GM18520 (cell line): ENCODE data around the gene NLGN2.

Experiments
- ATAC-seq: cut with Tn5 transposase; IDR thresholded peaks from one replicate; pipeline ENCODE4 v1.9.1; 2021; ENCODE audit not compliant: unreplicated experiment

NLGN2 gene

DNA sequence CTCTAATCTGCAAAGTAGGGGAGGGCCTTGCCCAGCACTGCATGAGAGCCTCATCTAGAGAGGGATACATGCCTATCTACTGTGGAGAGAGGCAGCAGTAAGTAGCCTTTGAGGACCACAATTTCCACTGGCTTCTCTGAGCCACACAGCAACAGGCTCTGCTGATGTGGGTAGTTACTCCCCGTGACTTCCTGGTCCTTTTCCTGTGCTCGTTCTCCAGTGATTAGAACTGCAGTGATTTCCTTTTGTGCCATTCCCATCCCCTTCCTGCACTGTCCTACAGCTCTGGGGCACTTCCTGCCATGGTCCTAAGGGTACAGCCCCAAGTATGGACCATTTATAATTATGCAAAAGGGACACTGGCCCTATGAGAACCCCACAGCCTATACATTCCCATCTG is 16.3 kb upstream of the NLGN2 start:
- no peak for ATAC-seq

DNA sequence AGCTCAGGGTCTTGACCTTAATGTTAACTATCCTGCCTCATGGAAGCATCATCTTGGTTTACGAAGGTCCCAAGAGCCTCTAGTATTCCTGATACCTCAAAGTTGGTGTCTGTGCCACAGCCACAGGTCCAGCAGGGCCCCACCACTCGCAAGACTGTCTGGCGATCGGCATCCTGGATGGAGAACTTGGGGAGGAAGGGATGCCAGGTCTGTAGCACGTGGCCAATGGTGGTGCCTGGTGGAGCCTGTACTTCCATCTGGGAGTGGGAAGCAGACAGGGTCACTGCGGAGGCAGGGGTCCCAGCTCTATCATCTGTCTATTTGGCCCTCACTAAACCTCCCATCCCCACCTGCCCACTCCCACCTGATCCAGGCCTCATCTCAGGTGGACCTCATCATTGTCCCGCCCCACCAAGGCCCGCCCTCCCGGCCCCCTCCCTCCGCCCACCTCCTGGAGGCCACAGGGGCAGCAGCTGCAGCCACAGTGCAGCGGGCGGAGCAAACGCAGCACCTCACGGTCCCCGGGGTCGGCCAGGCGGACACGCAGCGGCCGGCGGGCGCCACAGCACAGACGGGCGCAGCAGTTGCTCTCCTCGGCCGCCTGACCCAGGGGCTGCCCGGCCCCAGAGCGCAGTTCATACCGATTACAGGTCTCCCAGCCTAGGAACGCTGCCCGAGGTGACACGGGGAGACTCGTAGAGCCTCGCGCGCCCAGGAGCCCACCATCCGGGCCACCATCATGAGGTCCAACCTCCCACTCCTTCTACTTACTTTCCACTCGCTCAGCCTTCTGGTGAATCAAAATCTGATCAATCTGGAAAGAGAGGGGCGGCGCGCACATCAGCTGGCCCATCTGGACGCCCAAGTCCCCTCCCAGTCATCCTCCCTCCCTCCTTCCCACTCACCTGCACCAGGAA is 14.7 kb upstream of the NLGN2 start:
- ATAC-seq: no peak

DNA sequence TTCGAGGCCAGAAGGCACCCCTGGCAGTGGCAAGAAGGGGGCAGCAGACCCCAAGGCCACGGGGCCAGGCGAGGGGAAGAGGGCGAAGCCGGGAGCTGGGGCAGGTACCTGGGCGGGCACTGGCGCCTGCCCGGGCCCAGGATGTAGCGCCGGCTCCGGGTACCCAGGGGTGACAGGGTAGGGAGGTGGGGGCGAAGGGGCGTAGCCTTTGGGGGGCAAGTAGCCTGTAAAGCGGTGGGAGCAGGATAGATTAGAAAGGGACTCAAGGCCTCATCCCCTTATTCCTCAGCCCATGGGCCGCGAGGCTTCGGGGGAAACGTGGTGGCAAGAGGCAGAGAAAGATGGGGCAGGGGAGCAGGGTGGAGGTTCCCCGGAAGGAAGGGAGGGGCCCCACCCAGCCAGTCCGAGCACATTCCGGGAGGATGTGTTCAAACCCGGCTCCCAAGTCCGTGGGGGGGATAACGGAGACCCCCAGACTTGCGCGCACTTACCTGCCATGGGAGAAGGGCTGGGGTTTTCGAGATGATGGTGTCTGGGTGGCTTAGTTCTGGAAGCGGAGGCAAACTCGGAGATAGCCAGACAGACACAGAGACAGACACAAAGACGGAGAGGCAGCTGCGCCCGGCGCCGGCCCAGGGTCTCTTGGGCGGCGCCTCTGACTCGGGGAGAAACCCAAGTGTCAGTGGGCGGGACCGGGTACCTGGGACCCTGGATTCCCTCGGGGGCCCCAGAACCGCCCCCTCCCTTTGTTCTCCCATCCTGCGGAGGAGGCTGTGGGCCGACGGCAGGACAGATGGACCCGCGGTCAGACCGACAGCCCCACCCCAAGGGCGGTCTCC is 13.8 kb upstream of the NLGN2 start:
- peak; percentile 13 for ATAC-seq

DNA sequence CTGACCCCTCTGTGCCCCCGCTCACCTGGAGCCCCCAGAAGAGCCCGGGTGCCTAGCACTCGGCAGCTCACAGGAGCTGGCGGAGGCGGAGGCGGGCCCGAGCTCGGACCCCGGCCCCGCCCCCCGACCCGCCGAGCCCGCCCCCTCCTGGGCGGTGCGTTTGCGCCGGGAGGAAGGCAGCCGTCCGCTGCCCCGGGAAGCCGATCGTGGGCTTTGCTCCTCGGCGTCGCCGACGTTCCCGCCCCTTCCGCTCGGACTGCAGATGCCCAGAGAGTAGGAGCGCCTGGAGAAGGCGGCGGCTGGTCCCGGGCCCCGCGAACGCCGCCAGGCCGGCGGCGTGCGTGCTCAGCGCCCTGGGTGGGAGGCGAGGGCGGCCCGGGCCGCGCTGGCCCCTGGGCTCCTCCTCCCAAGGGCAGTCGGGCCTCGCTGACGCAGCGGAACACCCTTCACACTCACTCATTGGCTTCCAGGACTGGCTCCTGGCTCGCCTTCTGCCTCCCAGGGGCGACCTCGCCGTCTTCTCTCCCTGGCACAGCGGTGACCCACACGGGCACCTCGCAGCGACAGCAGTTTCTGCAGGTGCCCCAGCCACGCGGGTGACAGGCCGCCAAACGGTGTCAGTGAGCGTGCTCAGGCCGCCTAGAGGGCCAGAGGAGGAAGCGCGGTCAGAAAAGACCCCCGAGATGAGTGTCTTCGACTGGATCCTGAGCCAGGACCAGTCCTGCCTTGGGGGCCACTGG is 13.0 kb upstream of the NLGN2 start, which contains the start of gene PLSCR3:
TSS of gene PLSCR3 (minus strand) at position 74 of the 740 bp plus-strand sequence. CDS start 415 bp downstream, outside the sequence.
- ATAC-seq: peak; percentile 79

DNA sequence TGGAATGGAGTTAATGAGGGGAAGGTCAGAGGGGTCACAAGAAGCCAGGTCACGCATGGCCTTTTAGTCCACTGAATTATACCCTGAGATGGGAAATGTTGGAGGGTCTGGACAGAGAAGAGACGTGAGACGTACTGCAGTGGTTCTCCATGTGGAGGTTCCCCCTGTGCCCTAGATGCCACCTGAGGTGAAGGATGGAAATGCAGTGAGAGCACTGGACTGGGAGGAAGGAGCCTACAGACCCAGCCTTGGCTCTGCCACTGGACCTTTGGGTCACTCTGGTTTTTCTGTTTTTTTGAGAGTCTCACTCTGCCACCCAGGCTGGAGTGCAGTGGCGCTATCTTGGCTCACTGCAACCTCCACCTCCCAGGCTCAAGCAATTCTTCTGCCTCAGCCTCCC is 11.5 kb upstream of the NLGN2 start:
- no peak for ATAC-seq

DNA sequence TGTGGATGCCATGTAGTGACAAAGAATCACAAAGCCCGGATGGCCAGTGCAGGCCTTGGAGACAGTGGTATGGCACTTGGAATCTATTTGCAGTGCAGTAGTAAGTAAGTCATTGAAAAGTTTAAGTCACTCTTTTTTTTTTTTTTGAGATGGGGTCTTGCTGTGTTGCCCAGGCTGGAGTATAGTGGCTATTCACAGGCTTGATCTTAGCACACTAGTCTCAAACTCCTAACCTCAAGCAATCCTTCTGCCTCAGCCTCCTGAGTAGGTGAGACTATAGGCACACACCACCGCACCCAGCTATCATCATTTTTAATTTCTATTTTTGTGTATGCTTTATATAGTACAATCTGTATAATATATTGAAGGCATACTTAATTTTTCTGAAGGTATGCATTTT is 9.0 kb upstream of the NLGN2 start:
- no peak for ATAC-seq

DNA sequence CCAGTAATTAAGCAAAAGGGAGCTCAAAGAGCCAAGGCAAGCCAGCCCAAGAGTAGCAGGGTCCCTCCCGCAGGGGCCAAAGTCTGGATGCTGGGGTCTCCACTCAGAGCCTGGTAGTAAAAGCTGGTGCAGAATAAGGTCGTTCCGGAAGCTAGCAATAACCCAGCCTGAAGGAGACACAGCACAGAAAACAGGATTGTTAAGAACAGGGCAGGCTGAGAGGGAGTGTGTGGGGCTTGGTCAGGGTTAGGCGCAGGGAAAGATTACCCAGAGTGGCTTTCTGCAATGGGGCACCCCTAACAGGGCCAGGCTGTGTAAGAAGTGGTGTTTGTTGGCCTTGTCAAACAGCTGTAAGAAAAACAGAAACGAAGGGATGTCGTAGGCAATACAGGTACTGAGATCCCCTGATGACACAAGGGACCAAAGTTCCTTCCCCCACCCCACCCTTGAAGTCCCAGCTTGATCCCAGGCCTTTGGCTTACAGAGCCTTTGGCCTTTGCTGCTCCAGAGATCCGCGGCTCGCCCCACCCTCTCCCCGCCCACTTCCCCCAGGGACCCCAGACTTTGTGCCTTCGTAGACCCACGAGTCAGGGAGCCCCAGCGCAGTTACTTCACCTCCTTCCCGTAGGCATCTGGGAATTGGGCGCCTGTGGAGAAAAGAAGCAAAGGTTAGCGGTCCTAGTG is 4.5 kb upstream of the NLGN2 start:
- ATAC-seq: no peak

DNA sequence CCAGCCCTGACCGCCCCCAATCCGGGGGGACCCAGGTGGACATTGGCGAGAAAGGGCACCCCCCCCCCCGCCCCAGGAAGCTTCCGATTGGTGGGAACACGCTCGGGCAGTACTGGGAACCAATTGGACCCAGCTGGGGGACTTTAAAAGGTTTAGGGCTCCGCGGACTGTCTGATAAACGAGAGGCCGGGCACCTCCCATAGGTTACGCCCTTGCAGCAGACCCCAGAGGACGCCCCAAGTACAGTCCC is 4.0 kb upstream of the NLGN2 start:
- no peak for ATAC-seq

DNA sequence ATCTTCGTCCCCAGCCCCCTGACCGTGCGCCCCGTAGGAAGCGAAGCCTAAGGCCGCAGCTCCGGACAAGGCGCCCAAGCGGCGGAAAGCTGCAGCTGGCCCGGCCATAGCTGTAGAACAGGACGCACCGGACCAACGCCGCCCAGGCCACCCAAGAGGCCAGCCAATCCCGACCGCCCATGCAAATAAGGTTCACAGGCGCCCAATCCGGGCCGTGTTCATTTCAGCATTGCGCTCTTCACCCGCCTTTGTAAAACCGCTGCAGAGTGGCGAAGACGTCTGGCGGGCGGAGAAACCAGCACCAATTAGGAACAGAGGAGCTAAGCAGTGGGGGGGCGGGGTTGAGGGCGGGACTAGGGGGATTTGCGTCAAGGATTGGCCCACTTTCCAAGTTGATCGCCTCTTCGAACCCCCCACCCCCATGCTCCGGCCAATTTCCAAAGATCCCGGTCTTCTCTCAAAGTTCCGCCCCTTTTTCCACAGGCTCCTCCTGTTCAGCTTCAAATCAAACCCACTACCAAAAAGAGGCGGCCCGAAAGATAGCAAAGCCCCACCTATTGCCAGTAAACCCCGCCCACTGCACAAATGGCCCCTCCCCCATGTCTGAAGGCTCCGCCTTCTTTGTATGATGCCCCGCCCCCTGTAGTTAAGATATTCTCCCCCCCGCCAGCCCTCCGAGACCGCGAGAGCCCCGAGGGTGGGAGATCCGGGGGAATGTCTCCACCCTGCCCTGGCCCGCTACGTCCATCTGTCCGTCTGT is 3.5 kb upstream of the NLGN2 start, which contains the start of gene TMEM256:
TSS of gene TMEM256 (minus strand) at position 121 of the 760 bp plus-strand sequence. CDS start at position 108, 13 bp downstream.
- ATAC-seq: peak; percentile 92

DNA sequence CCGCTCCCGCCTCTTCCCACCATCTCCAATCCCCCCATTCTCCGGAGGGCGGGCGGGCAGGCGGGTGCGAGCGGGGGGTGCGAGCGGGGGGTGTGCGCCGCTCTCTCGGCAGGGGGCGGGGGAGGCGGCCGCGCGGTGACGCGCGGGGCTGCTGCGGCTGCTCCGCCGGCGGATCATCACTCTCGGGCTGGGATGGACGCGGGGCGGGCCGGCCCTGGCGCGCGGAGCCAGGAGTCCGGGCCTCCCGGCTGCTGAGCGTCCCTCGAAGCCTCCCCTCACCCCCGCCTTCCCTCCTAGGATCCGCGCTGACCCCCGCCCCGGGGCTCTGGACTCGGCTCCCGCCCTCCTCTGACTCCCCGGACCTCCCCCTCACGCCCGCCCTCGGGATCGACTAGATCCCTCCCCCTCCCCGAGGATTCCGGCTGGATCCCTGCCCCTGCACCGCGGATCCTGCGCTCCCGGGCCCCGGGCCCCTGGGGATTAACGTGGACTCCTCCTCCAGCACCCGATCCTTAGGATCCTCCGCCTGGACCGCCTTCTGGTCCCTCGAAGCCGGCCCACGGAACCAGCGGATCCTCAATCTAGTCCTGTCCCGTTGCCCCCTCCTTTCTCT is 2.8 kb upstream of the NLGN2 start:
- no peak for ATAC-seq

DNA sequence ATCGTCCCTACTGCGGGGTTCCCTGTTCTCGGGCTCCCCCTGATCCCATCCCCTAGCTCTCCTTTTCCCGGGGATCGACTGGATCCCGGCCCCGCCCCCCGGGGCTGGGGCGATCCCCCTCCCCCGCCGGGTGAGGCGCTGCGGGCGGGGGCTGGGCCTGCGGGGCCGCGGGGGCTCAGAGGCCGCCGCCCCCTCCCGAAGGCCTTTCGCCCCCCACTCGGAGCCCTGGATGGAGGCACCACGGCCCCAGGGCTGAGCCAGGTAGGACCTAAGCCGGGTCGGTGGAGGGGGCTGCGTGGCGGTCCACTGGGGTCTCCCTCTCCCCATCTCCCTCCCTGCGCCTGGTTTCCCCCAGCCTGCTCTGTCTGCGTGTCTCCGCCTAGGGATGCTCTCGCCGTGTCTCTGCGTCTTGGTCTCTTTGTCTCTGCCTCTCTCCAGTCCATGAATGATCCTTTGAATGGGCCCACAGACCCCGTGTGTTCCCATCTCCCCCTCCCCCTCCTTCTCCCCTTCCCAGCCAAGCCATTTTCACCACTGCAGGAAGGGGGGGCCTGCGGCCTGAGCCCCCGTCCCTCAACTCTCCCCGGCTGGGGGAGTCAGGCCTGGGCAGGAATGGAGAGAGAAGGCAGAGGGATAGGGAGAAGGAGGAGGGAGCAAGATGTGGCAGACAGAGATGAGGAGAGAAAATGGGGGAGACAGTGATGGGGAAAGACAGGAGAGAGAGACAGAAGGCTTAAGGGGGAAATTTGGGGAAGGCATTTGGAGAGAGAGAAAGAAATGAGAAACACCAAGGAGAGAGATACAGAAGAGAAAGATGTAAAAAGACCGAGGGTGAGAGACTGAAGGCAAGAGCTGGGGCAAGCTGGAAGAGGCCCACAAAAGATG is 2.1 kb upstream of the NLGN2 start:
- ATAC-seq: no peak

DNA sequence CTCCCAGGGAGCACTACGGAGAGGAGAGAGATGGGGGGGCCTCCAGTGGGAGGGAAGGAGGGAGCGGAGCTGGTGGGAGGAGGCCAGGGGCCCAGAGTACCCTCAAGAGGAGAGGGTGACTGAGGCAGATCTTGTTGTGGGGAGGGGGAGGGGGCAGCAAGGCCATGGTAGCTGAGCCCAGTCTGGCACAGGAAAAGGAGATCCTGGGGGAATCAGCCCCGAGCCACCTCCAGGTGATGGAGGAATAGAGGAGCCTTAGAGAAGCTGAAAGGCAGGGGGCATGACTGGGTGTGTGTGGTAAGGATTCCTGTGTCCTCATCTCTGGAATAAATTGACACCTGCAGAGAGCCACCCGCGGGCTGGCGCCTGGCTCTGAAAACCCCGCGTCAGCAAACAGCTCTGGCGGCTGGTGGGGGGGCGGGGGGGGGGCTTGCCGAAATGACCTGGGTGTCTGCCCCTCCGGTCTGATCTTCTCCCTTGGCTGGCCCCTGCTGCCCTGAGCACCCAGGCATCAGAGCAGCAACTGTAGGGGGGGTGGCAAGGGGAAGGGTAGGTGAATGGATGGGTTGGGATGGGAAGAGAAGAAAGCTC is 1.3 kb upstream of the NLGN2 start:
- ATAC-seq: no peak

DNA sequence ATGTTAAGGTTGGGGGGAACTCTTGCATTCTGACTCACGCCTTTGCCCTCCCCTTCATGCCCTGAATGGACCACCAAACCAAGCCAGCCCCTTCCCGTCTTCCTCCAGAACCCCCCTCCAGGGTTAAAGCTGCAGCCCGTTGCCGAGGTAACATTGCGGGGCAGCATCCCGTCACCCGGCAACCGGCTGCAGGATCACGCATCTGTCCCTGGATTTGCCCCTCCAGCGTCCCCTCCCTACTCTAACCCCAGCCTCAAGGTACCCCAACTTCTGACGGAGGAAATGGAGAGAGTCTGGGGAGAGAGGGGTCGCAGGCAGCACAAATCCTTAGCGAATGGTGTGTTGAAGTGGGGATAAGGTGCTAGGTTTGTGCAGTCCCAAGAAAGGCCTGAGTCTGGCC is 563 bp upstream of the NLGN2 start:
- no peak for ATAC-seq

DNA sequence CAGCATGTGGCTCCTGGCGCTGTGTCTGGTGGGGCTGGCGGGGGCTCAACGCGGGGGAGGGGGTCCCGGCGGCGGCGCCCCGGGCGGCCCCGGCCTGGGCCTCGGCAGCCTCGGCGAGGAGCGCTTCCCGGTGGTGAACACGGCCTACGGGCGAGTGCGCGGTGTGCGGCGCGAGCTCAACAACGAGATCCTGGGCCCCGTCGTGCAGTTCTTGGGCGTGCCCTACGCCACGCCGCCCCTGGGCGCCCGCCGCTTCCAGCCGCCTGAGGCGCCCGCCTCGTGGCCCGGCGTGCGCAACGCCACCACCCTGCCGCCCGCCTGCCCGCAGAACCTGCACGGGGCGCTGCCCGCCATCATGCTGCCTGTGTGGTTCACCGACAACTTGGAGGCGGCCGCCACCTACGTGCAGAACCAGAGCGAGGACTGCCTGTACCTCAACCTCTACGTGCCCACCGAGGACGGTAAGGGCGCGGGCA is 645 bp downstream of the NLGN2 start:
- no peak for ATAC-seq

DNA sequence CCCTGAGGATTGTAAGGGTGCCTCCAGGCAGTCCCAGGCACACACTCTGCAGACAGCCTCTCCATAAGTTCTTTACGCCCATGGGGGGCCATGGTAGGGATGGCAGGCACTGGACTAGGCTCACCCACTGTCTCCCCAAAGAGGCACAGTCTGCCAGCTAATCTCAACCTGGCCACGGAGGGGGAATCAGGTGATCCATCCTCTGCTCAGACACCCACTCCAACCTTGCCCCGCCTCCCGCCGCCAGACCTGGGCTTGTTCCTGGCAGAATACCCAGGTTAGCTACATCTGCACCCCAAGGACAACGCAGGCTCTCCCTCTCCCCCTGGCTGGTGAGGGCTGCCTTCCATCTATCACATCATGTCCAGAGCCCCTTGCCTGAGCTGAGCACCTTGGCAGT is 1.2 kb downstream of the NLGN2 start:
- ATAC-seq: no peak

DNA sequence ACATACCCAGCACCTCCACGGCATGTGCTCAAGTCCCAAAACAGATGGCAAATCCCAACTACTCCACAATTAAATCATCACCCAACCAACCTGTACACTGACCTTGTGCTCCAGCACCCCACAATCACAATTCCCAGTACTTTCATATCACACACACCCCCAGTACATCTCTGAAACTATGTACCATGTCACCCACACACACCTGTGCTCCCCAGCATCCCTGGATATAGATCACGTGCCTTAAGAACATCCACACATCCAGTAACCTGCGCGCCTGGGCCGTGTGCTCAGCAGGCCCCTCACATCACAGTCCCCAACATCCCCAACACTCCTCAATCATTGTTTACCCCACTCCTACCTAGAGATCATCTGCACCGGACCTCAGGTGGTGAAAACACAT is 2.1 kb downstream of the NLGN2 start:
- ATAC-seq: no peak

DNA sequence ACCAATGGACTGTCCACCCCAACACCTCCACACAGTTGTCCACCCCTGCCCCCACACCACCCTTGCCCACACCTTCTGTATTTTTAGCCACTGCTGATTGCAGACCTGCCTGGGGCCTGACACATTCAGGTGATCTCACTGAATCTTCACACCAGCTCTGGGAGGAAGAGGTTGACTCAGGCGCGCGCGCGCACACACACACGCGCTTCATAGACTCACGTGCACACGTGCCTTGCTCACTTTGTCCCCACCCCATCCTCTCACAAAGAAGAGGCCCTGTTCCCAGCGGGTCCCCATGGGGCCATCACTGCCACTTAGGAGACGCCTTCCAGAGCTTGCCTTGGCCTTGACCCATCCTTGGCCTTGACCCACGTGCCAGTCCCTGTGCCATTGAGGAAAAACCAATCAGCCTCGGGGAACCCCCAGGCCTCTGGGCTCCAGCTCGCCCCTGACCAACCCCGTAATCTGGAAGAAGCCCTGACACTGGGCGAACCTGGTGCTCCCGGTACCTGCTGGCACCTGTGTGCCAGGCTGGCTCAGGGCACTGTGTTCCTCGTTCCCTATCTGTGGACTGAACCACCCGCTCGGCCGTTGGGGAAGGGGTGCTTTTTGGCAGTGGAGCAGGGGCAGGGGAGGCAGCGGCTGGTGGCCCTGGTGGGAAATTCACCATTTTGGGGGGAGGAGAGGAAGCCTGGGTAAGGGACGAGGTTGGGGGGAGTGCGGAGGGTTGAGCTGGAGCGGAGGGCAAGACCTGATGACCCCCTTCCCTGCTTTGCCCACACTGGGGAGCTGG is 3.2 kb downstream of the NLGN2 start:
- no peak for ATAC-seq

DNA sequence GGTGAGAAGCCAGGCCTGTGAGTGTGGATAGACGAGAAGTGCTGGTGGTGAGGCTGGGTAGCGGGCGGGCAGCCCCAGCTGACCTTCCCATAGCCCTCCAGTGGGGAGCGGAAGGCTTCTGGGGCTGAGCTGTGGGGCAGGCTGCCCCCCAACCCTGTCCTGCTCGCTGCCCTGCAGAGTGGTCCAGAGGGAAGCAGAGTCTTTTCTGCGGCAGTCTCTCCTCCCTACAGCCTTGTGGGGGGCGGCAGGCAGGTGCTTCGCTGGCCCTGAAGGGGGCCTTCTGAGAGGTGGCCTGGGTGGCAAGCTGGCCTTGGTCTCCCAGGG is 3.7 kb downstream of the NLGN2 start:
- ATAC-seq: no peak
